Peyer's patch (tissue), 4 donors: Measurements from ENCODE around the gene SPNS3.

Experiments
- CTCF ChIP-seq, 6 experiments: fragments of 450-650 bp in 4 of 6; fragments of 200-600 bp in 2 of 6; sonication (generic) in 1 of 6; IDR thresholded peaks; one replicate each; pipeline ENCODE4 v1.5.1; 2017 to 2019; ENCODE audit warnings: antibody characterized with exemption in 6 of 6, mild to moderate bottlenecking in 3 of 6, moderate library complexity in 1 of 6
- POLR2A ChIP-seq, 2 donors: fragments of 450-650 bp; IDR thresholded peaks; one replicate each; pipeline ENCODE4 v1.5.1; 2017; ENCODE audit warnings: antibody characterized with exemption in 2 of 2, mild to moderate bottlenecking in 2 of 2, moderate library complexity in 2 of 2

GRCh38 chr17:4483012-4483840 is 49.5 kb downstream of the SPNS3 start:
- TF ChIP-seq POLR2A (IDR thresholded peaks at IDR 0.05) (peak; percentile 45 to 78), CTCF (IDR thresholded peaks at IDR 0.05) (no peak)
